Measurements from ENCODE around the gene VPS8.

Gene VPS8

GRCh38 chr3:184801241-184801785, 10.7 kb upstream of the VPS8 start:
- no peaks in the 10 kb centered on the region for H4K20me1 ChIP-seq (ENCODE audit: insufficient read depth)
- no peaks in the 10 kb centered on the region for H3K4me1 ChIP-seq (ENCODE audit: low read depth, poor library complexity, severe bottlenecking)
- no peak overlapping the region for H2AFZ ChIP-seq (ENCODE audit: low read depth)
- TF ChIP-seq CTCF (conservative IDR thresholded peaks at IDR 0.05; ENCODE audit: low read depth, low read length) = no peak
- no peak overlapping the region for H3K4me2 ChIP-seq
- no peak overlapping the region for H3K4me3 ChIP-seq (IDR thresholded peaks at IDR 0.05; ENCODE audit: insufficient read depth, low read depth, low read length)
- no peaks in the 10 kb centered on the region for H3K27me3 ChIP-seq (ENCODE audit: insufficient read depth, low read depth)
- H3K79me2 ChIP-seq (ENCODE audit: insufficient read depth, low read depth) = no peaks in the 10 kb centered on the region
- no peak overlapping the region for H3K9ac ChIP-seq
- no peak overlapping the region for H3K27ac ChIP-seq
- H3K36me3 ChIP-seq (ENCODE audit: insufficient read depth) = no peaks in the 10 kb centered on the region

GRCh38 chr3:184802150-184802549, 9.8 kb upstream of the VPS8 start:
- Histone ChIP-seq H3K36me3 (ENCODE audit: insufficient read depth) (no peaks in the 10 kb centered on the region), H3K4me2 (no peak overlapping the region), H3K79me2 (ENCODE audit: insufficient read depth, low read depth) (no peaks in the 10 kb centered on the region), H4K20me1 (ENCODE audit: insufficient read depth) (no peaks in the 10 kb centered on the region), H3K27me3 (ENCODE audit: insufficient read depth, low read depth) (no peaks in the 10 kb centered on the region), H3K27ac (no peak overlapping the region), H3K4me1 (ENCODE audit: low read depth, poor library complexity, severe bottlenecking) (no peaks in the 10 kb centered on the region), H2AFZ (ENCODE audit: low read depth) (no peak overlapping the region), H3K9ac (no peak overlapping the region), H3K4me3 (IDR thresholded peaks at IDR 0.05; ENCODE audit: insufficient read depth, low read depth, low read length) (no peak overlapping the region)
- no peak for TF ChIP-seq CTCF (conservative IDR thresholded peaks at IDR 0.05; ENCODE audit: low read depth, low read length)

- Histone ChIP-seq H3K36me3 (ENCODE audit: insufficient read depth) (no peaks in the 10 kb centered on the region), H2AFZ (ENCODE audit: low read depth) (no peak overlapping the region), H4K20me1 (ENCODE audit: insufficient read depth) (no peaks in the 10 kb centered on the region), H3K4me2 (no peak overlapping the region), H3K9ac (no peak overlapping the region), H3K79me2 (ENCODE audit: insufficient read depth, low read depth) (no peaks in the 10 kb centered on the region), H3K4me1 (ENCODE audit: low read depth, poor library complexity, severe bottlenecking) (no peaks in the 10 kb centered on the region), H3K27me3 (ENCODE audit: insufficient read depth, low read depth) (no peaks in the 10 kb centered on the region), H3K4me3 (IDR thresholded peaks at IDR 0.05; ENCODE audit: insufficient read depth, low read depth, low read length) (no peak overlapping the region), H3K27ac (no peak overlapping the region)
- TF ChIP-seq CTCF (conservative IDR thresholded peaks at IDR 0.05; ENCODE audit: low read depth, low read length) = no peak
Observed at GRCh38 chr3:184804801-184805200, 7.2 kb upstream of the VPS8 start.

- Histone ChIP-seq H3K9ac (no peak overlapping the region), H3K27me3 (ENCODE audit: insufficient read depth, low read depth) (no peaks in the 10 kb centered on the region), H3K4me3 (IDR thresholded peaks at IDR 0.05; ENCODE audit: insufficient read depth, low read depth, low read length) (no peak overlapping the region), H4K20me1 (ENCODE audit: insufficient read depth) (no peaks in the 10 kb centered on the region), H3K4me1 (ENCODE audit: low read depth, poor library complexity, severe bottlenecking) (no peaks in the 10 kb centered on the region), H3K36me3 (ENCODE audit: insufficient read depth) (no peaks in the 10 kb centered on the region), H3K79me2 (ENCODE audit: insufficient read depth, low read depth) (no peaks in the 10 kb centered on the region), H2AFZ (ENCODE audit: low read depth) (no peak overlapping the region), H3K4me2 (no peak overlapping the region), H3K27ac (no peak overlapping the region)
- no peak for TF ChIP-seq CTCF (conservative IDR thresholded peaks at IDR 0.05; ENCODE audit: low read depth, low read length)
Observed at GRCh38 chr3:184805351-184806038, 6.5 kb upstream of the VPS8 start.
